HG03558 (cell line): ENCODE results near the gene SAT1.

Source experiments
- ATAC-seq: cut with Tn5 transposase; IDR thresholded peaks from one replicate; pipeline ENCODE4 v1.9.1; 2021; ENCODE audit warnings: moderate number of reproducible peaks; ENCODE audit not compliant: unreplicated experiment; ENCODE audit errors: extremely low read depth

The SAT1 gene

DNA sequence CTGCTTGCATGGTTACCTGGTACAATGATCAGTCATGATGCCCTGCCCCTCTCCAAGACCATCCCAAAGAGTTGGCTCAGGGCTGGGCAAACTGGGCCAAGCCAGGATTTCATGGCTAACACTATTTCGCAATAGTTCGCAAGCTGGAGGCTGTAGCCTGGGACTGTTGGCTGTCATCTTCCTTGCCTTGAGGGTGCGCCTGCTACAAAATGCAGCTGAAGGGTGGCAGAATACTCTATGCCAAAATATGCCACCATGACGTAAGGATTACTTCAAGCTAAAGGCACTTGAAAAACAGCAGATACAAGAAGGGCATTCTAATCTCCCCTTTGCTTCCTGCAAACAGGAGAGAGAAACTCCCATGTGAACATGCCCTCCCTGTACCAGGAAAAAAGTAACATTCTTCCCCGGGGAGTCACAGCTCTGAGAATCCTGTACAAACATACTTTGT lies 21.0 kb downstream of the SAT1 start:
- no peak for ATAC-seq

GRCh38 chrX:23804578-23804977 lies 21.6 kb downstream of the SAT1 start:
- no peak for ATAC-seq

- no peak for ATAC-seq
Observed at GRCh38 chrX:23805389-23805788, 22.4 kb downstream of the SAT1 start.

DNA sequence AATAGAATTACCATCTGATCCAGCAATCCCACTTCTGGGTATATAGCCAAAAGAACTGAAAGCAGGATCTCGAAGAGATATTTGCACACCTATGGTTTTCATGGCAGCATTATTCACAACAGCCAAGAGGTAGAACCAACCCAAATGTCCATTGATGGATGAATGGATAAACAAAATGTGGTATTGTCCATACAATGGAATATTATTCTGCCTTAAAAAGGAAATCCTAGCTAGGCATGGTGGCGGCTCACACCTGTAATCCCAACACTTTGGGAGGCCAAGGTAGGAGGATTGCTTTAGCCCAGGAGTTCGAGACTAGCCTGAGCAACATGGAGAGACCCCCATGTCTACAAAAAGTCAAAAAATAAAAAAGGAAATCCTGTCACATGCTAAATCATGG lies 27.3 kb downstream of the SAT1 start:
- no peak for ATAC-seq

GRCh38 chrX:23811108-23811651 lies 28.2 kb downstream of the SAT1 start:
- ATAC-seq, result no peak

- no peak for ATAC-seq
Observed at GRCh38 chrX:23811656-23812055, 28.7 kb downstream of the SAT1 start.

DNA sequence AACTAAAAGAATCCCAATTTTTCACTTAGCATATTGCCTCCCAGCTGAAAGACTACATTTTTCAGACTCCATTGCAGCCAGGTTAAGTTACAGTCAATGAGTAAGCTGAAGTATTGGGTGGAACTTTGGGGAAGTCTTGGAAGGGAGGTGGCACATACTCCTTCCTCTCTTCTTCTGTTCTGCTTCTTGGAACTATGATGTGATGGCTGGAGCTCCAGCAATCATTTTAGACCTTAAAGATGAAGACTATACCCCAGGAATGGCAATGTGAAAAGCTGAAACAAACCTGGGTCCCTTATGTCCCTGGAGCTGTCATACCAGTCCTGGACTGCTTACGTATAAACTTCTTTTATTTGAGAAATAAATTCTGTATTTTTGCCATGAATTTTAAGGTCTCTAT lies 30.8 kb downstream of the SAT1 start:
- no peak for ATAC-seq

DNA sequence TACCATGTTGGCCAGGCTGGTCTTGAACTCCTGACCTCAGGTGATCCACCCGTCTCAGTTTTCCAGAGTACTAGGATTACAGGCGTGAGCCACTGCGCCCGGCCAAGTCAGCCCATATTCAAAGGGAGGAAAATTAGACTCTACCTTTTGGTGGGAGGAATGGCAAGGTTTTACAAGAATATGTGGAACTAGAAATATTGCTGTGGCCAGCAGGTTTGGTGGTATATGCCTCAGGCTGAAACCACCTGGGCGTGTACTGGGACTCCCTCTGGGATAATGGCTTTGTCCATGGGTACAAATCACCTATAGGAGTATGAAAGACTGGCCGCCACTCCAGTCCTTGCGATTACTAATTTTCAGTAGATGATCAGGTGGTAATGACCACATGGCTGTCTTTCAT lies 32.4 kb downstream of the SAT1 start:
- no peak for ATAC-seq

DNA sequence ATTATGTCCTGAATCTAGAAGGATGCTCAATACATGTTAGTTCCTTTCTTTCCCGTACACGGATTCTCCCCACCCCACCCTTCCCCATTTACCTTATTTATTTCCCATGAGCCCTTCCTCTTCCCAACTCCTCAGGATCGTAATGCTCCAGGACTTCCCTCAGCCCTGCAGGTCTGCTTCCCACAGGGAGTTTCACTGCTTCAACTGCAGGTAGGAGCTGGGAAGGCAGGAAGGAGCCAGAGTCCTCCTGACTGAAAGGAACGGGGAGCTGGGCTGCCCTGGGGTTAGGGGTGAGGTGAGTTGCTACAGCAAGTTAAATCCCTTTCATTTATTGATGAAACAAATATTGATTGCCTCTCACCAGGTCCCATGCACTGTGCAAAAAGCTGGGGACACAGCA lies 33.2 kb downstream of the SAT1 start:
- ATAC-seq, result no peak

DNA sequence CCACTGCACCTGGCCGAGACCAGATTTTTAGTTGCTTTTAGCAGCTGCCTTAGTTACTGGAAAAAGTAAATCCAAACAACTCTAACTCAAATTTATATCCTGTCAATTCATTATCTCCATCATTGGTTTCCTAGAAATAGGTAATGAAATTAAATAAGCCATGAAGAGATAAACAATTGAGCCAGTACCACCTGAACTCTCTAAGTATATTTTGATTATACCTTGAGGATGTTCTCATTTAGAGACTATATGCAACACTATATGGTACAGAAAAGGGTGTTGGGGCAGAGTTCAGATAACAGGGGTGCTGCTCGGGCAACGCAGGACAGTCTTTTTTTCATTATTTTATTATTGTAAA lies 35.0 kb downstream of the SAT1 start:
- no peak for ATAC-seq

DNA sequence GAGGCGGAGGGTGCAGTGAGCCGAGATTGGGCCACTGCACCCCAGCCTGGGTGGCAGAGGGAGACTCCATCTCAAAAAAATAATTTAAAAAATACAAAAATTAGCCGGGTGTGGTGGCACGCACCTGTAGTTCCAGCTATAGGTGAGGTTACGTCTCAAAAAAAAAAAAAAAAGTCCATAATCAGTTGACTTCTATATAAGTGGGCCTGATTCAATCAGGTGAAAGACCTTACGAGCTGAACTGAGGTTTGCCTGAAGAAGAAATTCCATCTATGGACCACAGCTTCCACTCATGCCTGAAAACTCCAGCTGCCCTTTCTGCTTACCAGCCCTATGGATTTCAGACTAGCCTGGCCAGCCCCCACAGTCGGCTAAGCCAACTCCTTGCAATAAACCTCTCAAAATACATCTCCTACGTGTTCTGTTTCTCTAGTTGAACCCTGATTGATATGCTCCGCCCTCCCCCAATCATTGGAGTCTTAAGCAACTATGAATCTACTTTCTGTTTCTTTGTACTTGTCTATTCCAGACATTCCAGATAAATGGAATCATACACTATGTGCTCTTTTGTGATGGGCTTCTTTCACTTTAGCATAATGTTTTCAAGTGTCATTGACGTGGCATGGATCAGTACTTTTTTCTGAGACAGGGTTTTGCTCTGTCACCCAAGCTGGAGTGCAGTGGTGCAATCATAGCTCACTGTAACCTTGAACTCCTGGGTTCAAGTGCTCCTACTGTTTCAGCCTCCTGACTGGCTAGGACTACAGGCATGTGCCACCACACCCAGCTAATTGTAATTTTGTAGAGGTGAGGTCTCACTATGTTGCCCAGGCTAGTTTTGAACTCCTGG lies 36.6 kb downstream of the SAT1 start:
- ATAC-seq, result no peak

DNA sequence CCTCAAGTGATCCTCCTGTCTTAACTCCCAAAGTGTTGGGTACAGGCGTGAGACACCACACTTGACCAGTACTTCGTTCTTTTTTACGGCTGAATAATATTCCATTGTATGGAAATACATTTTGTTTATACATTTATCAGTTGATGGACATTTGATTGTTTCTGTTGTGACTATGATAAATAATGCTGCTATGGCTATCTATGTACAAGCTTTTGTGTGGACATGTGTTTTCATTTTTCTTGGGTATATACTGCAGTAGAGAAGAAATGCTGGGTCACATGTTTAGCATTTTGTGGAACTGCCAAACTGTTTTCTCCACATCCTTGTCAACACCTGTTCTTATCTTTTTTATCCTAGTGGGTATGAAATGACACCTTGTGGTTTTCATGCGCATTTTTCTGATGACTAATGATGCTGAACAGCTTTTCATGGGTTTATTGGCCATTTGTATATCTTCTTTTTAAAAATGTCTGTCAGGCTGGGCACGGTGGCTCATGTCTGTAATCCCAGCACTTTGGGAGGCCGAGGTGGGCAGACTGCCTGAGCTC lies 37.3 kb downstream of the SAT1 start:
- ATAC-seq, result no peak

- ATAC-seq, result no peak
Observed at GRCh38 chrX:23821847-23822246, 38.9 kb downstream of the SAT1 start.

- ATAC-seq, result no peak
Observed at GRCh38 chrX:23822397-23822796, 39.4 kb downstream of the SAT1 start.

DNA sequence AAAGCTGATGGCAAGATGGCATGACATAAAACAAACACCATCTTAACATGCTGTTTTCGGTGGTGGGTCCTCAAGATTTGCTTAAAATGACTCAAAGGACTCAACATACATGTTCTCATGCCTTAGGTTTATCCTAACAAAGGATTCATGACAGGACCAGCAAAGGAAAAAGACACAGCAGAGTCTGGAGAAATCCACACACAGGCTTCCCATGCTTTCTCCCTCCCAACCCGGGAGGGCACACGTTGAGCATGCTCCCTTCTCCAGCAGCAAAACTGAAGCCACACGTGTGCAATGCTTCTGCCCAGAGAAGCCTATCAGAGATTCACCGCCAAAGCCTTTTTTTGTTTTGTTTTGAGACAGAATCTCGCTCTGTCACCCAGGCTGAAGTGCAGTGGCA lies 39.9 kb downstream of the SAT1 start:
- ATAC-seq, result no peak

DNA sequence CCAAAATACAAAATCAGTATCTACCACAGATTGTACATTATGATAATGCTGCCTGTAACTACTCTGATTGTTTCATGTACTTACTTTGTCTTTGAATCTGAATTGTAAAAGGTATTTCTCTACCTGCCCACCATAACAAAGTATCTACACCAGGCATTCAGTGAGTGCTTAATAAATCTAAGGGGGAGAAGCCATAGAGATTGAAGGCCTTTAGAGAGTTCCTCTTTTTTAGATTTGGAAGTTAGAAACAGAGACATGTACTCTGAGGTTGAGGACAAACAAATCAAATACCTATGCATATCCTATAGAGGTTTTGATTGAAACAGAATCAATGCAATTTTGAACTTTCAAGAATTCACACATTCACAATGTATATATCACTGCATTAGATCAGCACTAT lies 42.7 kb downstream of the SAT1 start:
- ATAC-seq, result no peak

- ATAC-seq, result no peak
Observed at GRCh38 chrX:23826216-23826615, 43.2 kb downstream of the SAT1 start.

DNA sequence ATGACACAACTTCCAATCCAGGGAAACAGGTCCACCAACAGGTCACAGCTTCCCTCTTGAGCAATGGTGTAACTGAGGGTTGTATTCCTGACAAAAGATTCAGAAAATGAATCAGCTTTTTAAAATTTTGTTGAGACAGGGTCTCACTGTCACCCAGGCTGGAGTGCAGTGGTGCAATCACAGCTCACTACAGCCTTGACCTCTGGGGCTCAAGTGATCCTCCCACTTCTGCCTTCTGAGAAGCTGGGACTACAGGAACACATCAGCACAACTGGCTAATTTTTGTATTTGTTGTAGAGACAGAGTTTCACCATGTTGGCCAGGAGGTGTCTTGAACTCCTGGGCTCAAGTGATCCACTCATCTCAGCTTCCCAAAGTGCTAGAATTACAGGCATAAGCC lies 43.7 kb downstream of the SAT1 start:
- ATAC-seq, result no peak

- no peak for ATAC-seq
Observed at GRCh38 chrX:23828881-23829280, 45.9 kb downstream of the SAT1 start.

DNA sequence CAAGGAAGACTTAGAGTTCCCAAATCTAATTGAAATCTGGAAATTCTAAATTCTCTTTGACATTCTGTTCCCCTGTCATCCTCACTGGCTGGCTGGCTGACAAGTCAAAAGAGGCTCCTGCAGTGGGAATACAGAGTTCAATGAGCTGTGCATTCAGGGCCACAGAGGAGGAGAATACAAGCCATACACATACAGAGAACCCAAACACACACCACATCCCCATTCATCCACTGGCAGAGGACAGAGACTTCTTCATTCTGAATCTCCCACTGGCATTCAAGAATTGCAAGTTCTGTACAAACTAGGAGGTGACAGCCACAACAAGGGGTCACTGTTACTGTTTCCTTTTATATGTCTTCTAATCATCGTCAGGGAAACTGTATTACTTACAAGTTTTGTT lies 49.7 kb downstream of the SAT1 start:
- no peak for ATAC-seq
